H1 (cell line): Measurements from ENCODE around the gene CDKL5. TPM values are rescaled to one million over a fixed set of nuclear protein-coding genes. Genes with fewer than 3 reads are reported as not detected.

ENCODE experiments used
- CTBP2 ChIP-seq: IDR thresholded peaks from 2 replicates; pipeline ENCODE4 v1.7.0; 2011; ENCODE audit warnings: borderline replicate concordance, mild to moderate bottlenecking, moderate library complexity, mixed read lengths, low read length; ENCODE audit not compliant: insufficient read depth, insufficient read length
- EZH2 ChIP-seq: fragments of 200-600 bp; sonication (generic); IDR thresholded peaks from 2 replicates; pipeline ENCODE4 v1.7.1; 2012; ENCODE audit warnings: low read depth, mild to moderate bottlenecking, moderate library complexity, low read length, inconsistent platforms; ENCODE audit not compliant: severe bottlenecking
- HDAC2 ChIP-seq, 2 experiments: fragments of 300-600 bp in 1 of 2; sonication (generic) in 1 of 2; IDR thresholded peaks; 2 replicates each; pipeline ENCODE4 v1.6.1; 2011 to 2012; ENCODE audit warnings: low read depth in 2 of 2, low read length in 2 of 2, mild to moderate bottlenecking in 2 of 2, moderate library complexity in 2 of 2, borderline replicate concordance in 1 of 2, inconsistent platforms in 1 of 2
- KDM5A ChIP-seq: fragments of 200-600 bp; IDR thresholded peaks from 2 replicates; pipeline ENCODE4 v1.7.1; 2012; ENCODE audit warnings: mild to moderate bottlenecking, low read length, inconsistent platforms, mixed read lengths
- MAX ChIP-seq: IDR thresholded peaks from 2 replicates; pipeline ENCODE4 v1.6.1; 2012; ENCODE audit warnings: inconsistent platforms
- SAP30 ChIP-seq: fragments of 300-600 bp; sonication (generic); IDR thresholded peaks from 2 replicates; pipeline ENCODE4 v1.7.1; 2012; ENCODE audit warnings: low read length, moderate library complexity, mild to moderate bottlenecking, inconsistent platforms; ENCODE audit not compliant: insufficient read depth, insufficient replicate concordance
- TAF1 ChIP-seq: IDR thresholded peaks from 2 replicates; pipeline ENCODE4 v1.6.1; 2011; ENCODE audit warnings: mild to moderate bottlenecking, low read depth, low read length
- polyA plus RNA-seq, 7 experiments: library from polyadenylated mRNA; depleted of rRNA in 3 of 7; stranded (reverse) in 5 of 7; unstranded in 2 of 7; fragments of >200 nt in 5 of 7; fragments of 200-250 nt in 2 of 7; gene quantifications; 1 replicate in 5 of 7; 2 replicates in 1 of 7; 4 replicates in 1 of 7; pipeline versions ENCODE4 v1.2.1 to v1.2.3, GENCODE V29; 2011 to 2013; ENCODE audit warnings: missing spikeins in 2 of 7, mixed read lengths in 2 of 7
- total RNA-seq: library from RNA; stranded (reverse); fragmentation: NEBNext Ultra II Directional; extraction: Animal tissue kit (Norgen Biotek cat#: 25700); gene quantifications from 2 replicates; pipeline ENCODE4 v1.2.1, GENCODE V29; 2021

Gene CDKL5
- total and polyA plus RNA-seq, 2 of the 8 experiments (the other 6 are each of a cell fraction or from before 2014, with no cell fraction given) = 5.5 to 15.6 TPM

DNA sequence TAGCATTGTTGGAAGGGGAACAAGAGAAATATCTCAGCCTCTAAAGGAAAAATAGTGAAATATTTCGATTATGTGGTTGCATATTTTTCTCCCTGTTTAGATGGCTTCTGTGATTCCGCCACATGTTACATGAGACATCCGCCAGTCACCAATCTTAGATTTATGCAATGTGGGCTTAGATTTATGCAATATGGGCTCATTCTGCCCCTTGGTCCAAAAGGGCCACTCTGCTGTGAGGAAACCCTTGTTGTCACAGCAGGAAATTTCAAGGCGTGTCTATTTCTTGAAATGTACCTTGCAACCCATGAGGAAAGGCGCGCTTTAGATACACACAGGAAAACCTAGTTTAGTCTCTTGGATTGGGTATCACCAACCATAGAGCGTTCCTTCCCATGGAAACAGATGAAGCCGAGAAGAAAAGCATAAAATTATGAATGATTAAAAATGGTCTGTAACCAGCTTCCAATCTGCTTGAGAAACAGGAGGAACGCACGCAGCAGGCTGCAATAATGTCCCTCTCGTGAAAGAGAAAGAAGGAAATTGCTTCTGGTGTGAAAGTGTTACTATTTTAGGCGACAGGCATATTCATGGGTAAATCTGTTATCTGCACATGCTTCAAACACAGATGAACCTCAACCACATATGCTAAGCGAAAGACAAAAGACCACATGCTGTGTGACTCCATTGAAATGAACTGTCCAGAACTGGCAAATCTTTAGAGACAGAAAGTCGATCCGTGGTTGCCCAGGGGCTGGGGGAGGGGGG lies 242.8 kb downstream of the CDKL5 start (continued):
- no peak for TF ChIP-seq MAX
- no peak for TF ChIP-seq CTBP2
- TF ChIP-seq SAP30 = no peak
- TF ChIP-seq KDM5A = no peak
- no peak for TF ChIP-seq EZH2
- no peak for TF ChIP-seq TAF1
- TF ChIP-seq HDAC2 (IDR thresholded peaks at IDR 0.05; ENCODE audit: borderline replicate concordance in 1 of 2, low read depth in 2 of 2, low read length in 2 of 2) = no peak
- TF ChIP-seq, all 59 proteins: peak for 0
